H1 (cell line): ENCODE data around the gene NKD2. TPM values are rescaled to one million over a fixed set of nuclear protein-coding genes. Genes with fewer than 3 reads are reported as not detected.

Experiments used
- CTCF ChIA-PET: fragments of 300-600 bp; sonication (Branson Sonifier 250); formaldehyde crosslinking; loops from one replicate; lab custom pipeline; 2021; ENCODE audit not compliant: partially characterized antibody; lab: Charles Lee
- POLR2A ChIA-PET: fragments of 300-600 bp; sonication (Branson Sonifier 250); formaldehyde crosslinking; loops from one replicate; lab custom pipeline; 2021; ENCODE audit warnings: inconsistent platforms; ENCODE audit not compliant: partially characterized antibody; lab: Charles Lee
- DNase-seq, 2 experiments: peaks; one replicate each; pipeline versions ENCODE4 v3.0.0 to v3.0.0-alpha.2; 2010 to 2022; ENCODE audit warnings: low spot score in 2 of 2, low read depth in 1 of 2, mixed read lengths in 1 of 2
- FAIRE-seq: peaks from 2 replicates; lab custom pipeline; 2011; peaks lifted over from hg19 to GRCh38; lab: Jason Lieb, UNC
- H2AFZ ChIP-seq: 2 replicates; pipeline ENCODE4 v1.8.1; 2012; ENCODE audit warnings: low read length, inconsistent platforms
- H2AK5ac ChIP-seq: 2 replicates; pipeline ENCODE4 v1.6.1; 2013; ENCODE audit warnings: low read depth, low read length
- H2BK120ac ChIP-seq: replicated peaks from 2 replicates; pipeline ENCODE3; 2013; ENCODE audit warnings: low read depth, low read length, inconsistent platforms
- H2BK12ac ChIP-seq: 2 replicates; pipeline ENCODE4 v1.6.1; 2013; ENCODE audit warnings: low read depth, low read length
- H2BK15ac ChIP-seq: 2 replicates; pipeline ENCODE4 v1.6.1; 2013; ENCODE audit warnings: low read length
- H2BK20ac ChIP-seq: 2 replicates; pipeline ENCODE4 v1.6.1; 2013; ENCODE audit warnings: low read length
- H2BK5ac ChIP-seq: 2 replicates; pipeline ENCODE4 v1.6.1; 2013; ENCODE audit warnings: low read depth, low read length
- H3K14ac ChIP-seq: 2 replicates; pipeline ENCODE4 v1.6.1; 2013; ENCODE audit warnings: inconsistent platforms; ENCODE audit not compliant: insufficient read length
- H3K18ac ChIP-seq: 2 replicates; pipeline ENCODE4 v1.6.1; 2013; ENCODE audit warnings: low read length; ENCODE audit errors: extremely low read depth
- H3K23ac ChIP-seq: 2 replicates; pipeline ENCODE4 v1.6.1; 2013; ENCODE audit warnings: inconsistent platforms; ENCODE audit not compliant: insufficient read length
- H3K23me2 ChIP-seq: 2 replicates; pipeline ENCODE4 v1.6.1; 2013; ENCODE audit warnings: low read depth, low read length
- H3K27ac ChIP-seq: 2 replicates; pipeline ENCODE4 v1.6.1; 2011; ENCODE audit warnings: low read depth, low read length, inconsistent platforms
- H3K27me3 ChIP-seq, 4 experiments: replicated peaks in 1 of 4; 1 replicate in 1 of 4; 2 replicates in 3 of 4; pipeline versions ENCODE4 v1.6.1 to v1.8.1; 2011 to 2013; ENCODE audit warnings: low read length in 3 of 4, mild to moderate bottlenecking in 3 of 4, inconsistent platforms in 2 of 4, mixed read lengths in 2 of 4, moderate library complexity in 1 of 4; ENCODE audit not compliant: control insufficient read depth in 3 of 4, insufficient read depth in 3 of 4; ENCODE audit errors: extremely low read depth in 1 of 4
- H3K36me3 ChIP-seq, 4 experiments: 2 replicates each; pipeline versions ENCODE4 v1.6.1 to v1.8.1; 2011 to 2013; ENCODE audit warnings: mild to moderate bottlenecking in 4 of 4, low read length in 3 of 4, moderate library complexity in 2 of 4, control low read depth in 1 of 4, inconsistent platforms in 1 of 4; ENCODE audit not compliant: insufficient read depth in 4 of 4, control insufficient read depth in 2 of 4
- H3K4ac ChIP-seq: replicated peaks from 2 replicates; pipeline ENCODE3; 2013; ENCODE audit warnings: low read length, low read depth, mixed read lengths, inconsistent platforms; ENCODE audit not compliant: insufficient read length
- H3K4me1 ChIP-seq, 4 experiments: replicated peaks in 1 of 4; 1 replicate in 1 of 4; 2 replicates in 3 of 4; pipeline versions ENCODE4 v1.6.1 to v1.8.1; 2011 to 2013; ENCODE audit warnings: low read length in 3 of 4, inconsistent platforms in 2 of 4, mixed read lengths in 1 of 4; ENCODE audit not compliant: insufficient read depth in 4 of 4, control insufficient read depth in 3 of 4
- H3K4me2 ChIP-seq, 2 experiments: 2 replicates each; pipeline versions ENCODE4 v1.6.1 to v1.8.1; 2011 to 2013; ENCODE audit warnings: low read depth in 2 of 2, low read length in 2 of 2, control low read depth in 1 of 2, inconsistent platforms in 1 of 2, mild to moderate bottlenecking in 1 of 2; ENCODE audit not compliant: insufficient read depth in 1 of 2
- H3K4me3 ChIP-seq, 4 experiments: fragments of 200-600, 300-600 bp in 1 of 4; sonication (generic), shearing (Covaris generic), sonication (Bioruptor Twin) in 1 of 4; 2 replicates each; pipeline versions ENCODE4 v1.5.1 to v1.8.1; 2011 to 2016; ENCODE audit warnings: low read length in 4 of 4, low read depth in 3 of 4, control low read depth in 2 of 4, inconsistent platforms in 2 of 4, mild to moderate bottlenecking in 2 of 4, mixed read lengths in 1 of 4, moderate library complexity in 1 of 4; ENCODE audit not compliant: insufficient read depth in 2 of 4; ENCODE audit errors: extremely low read depth in 1 of 4
- H3K56ac ChIP-seq: replicated peaks from 2 replicates; pipeline ENCODE3; 2013; ENCODE audit warnings: low read depth, mild to moderate bottlenecking, mixed read lengths, low read length, inconsistent platforms; ENCODE audit not compliant: insufficient read length
- H3K79me1 ChIP-seq: 2 replicates; pipeline ENCODE4 v1.6.1; 2013; ENCODE audit warnings: low read depth, low read length, control low read depth
- H3K79me2 ChIP-seq, 2 experiments: 2 replicates each; pipeline versions ENCODE4 v1.6.1 to v1.8.1; 2012 to 2013; ENCODE audit warnings: low read length in 2 of 2, mild to moderate bottlenecking in 2 of 2, inconsistent platforms in 1 of 2; ENCODE audit not compliant: insufficient read depth in 2 of 2, control insufficient read depth in 1 of 2
- H3K9ac ChIP-seq, 4 experiments: replicated peaks in 1 of 4; 1 replicate in 1 of 4; 2 replicates in 3 of 4; pipeline versions ENCODE4 v1.6.1 to v1.8.1; 2011 to 2013; ENCODE audit warnings: low read depth in 3 of 4, low read length in 3 of 4, control low read depth in 2 of 4, mild to moderate bottlenecking in 2 of 4, moderate library complexity in 2 of 4, inconsistent platforms in 1 of 4; ENCODE audit errors: extremely low read depth in 1 of 4
- H3K9me3 ChIP-seq, 2 experiments: 2 replicates each; pipeline versions ENCODE4 v1.6.1 to v1.8.1; 2012 to 2013; ENCODE audit warnings: mild to moderate bottlenecking in 2 of 2, moderate library complexity in 2 of 2, control low read depth in 1 of 2, inconsistent platforms in 1 of 2, low read depth in 1 of 2, low read length in 1 of 2, mixed read lengths in 1 of 2; ENCODE audit not compliant: insufficient read depth in 2 of 2
- H4K20me1 ChIP-seq, 2 experiments: replicated peaks in 1 of 2; 2 replicates each; pipeline versions ENCODE3 to v1.8.1; 2011 to 2013; ENCODE audit warnings: inconsistent platforms in 2 of 2, low read length in 2 of 2, mild to moderate bottlenecking in 1 of 2; ENCODE audit not compliant: insufficient read depth in 2 of 2, control insufficient read depth in 1 of 2
- H4K5ac ChIP-seq: 2 replicates; pipeline ENCODE4 v1.6.1; 2013; ENCODE audit warnings: low read length, low read depth, mixed read lengths, inconsistent platforms; ENCODE audit not compliant: insufficient read length
- H4K8ac ChIP-seq: 2 replicates; pipeline ENCODE4 v1.8.0; 2013; ENCODE audit warnings: mild to moderate bottlenecking, moderate library complexity, low read length, inconsistent platforms; ENCODE audit not compliant: insufficient read depth; ENCODE audit errors: extremely low read depth
- H4K91ac ChIP-seq: replicated peaks from 2 replicates; pipeline ENCODE3; 2013; ENCODE audit warnings: low read length, mixed read lengths, inconsistent platforms; ENCODE audit not compliant: insufficient read length
- BACH1 ChIP-seq: IDR thresholded peaks from 2 replicates; pipeline ENCODE4 v1.6.1; 2012; ENCODE audit warnings: low read length, improper control_type of control experiment
- BRCA1 ChIP-seq: IDR thresholded peaks from 2 replicates; pipeline ENCODE4 v1.6.1; 2012; ENCODE audit warnings: low read depth, low read length, improper control_type of control experiment
- EGR1 ChIP-seq: IDR thresholded peaks from 2 replicates; pipeline ENCODE4 v1.6.1; 2011; ENCODE audit warnings: low read depth, low read length, borderline replicate concordance
- KDM4A ChIP-seq: IDR thresholded peaks from one replicate; pipeline ENCODE4 v1.7.1; 2012; ENCODE audit warnings: low read depth, mild to moderate bottlenecking, moderate library complexity, low read length, inconsistent platforms; ENCODE audit not compliant: severe bottlenecking
- POLR2A ChIP-seq, 2 experiments: IDR thresholded peaks; 1 replicate in 1 of 2; 2 replicates in 1 of 2; pipeline ENCODE4 v1.6.1; 2011; ENCODE audit warnings: low read depth in 2 of 2, low read length in 2 of 2, mild to moderate bottlenecking in 2 of 2; ENCODE audit errors: control extremely low read depth in 1 of 2
- POU5F1 ChIP-seq: IDR thresholded peaks from 2 replicates; pipeline ENCODE4 v1.6.1; 2011; ENCODE audit warnings: low read depth, mild to moderate bottlenecking, low read length, moderate library complexity
- RFX5 ChIP-seq: IDR thresholded peaks from 2 replicates; pipeline ENCODE4 v1.6.1; 2011; ENCODE audit warnings: low read depth, low read length, improper control_type of control experiment, borderline replicate concordance
- WGBS, 2 experiments: shearing (Covaris generic) in 1 of 2; methylation state at CpG; one replicate each; pipeline versions ENCODE4 v1.1.6 to v1.1.7; 2013 to 2015; ENCODE audit warnings: low lambda C conversion rate in 2 of 2, mixed read lengths in 2 of 2, inconsistent platforms in 1 of 2, low coverage in 1 of 2, missing lambda C conversion rate in 1 of 2; ENCODE audit not compliant: insufficient replicate concordance in 2 of 2, insufficient coverage in 1 of 2, insufficient read length in 1 of 2; ENCODE audit errors: extremely low coverage in 1 of 2, missing lambda C conversion rate in 1 of 2; 5-methylcytosine and 5-hydroxymethylcytosine counted together
- polyA plus RNA-seq, 7 experiments: library from polyadenylated mRNA; depleted of rRNA in 3 of 7; stranded (reverse) in 5 of 7; unstranded in 2 of 7; fragments of >200 nt in 5 of 7; fragments of 200-250 nt in 2 of 7; gene quantifications; 1 replicate in 5 of 7; 2 replicates in 1 of 7; 4 replicates in 1 of 7; pipeline versions ENCODE4 v1.2.1 to v1.2.3, GENCODE V29; 2011 to 2013; ENCODE audit warnings: missing spikeins in 2 of 7, mixed read lengths in 2 of 7
- total RNA-seq: library from RNA; stranded (reverse); fragmentation: NEBNext Ultra II Directional; extraction: Animal tissue kit (Norgen Biotek cat#: 25700); gene quantifications from 2 replicates; pipeline ENCODE4 v1.2.1, GENCODE V29; 2021

The NKD2 gene
- total and polyA plus RNA-seq, 2 of the 8 experiments (the other 6 are each of a cell fraction or from before 2014, with no cell fraction given), result 5.5 to 7.9 TPM

DNA sequence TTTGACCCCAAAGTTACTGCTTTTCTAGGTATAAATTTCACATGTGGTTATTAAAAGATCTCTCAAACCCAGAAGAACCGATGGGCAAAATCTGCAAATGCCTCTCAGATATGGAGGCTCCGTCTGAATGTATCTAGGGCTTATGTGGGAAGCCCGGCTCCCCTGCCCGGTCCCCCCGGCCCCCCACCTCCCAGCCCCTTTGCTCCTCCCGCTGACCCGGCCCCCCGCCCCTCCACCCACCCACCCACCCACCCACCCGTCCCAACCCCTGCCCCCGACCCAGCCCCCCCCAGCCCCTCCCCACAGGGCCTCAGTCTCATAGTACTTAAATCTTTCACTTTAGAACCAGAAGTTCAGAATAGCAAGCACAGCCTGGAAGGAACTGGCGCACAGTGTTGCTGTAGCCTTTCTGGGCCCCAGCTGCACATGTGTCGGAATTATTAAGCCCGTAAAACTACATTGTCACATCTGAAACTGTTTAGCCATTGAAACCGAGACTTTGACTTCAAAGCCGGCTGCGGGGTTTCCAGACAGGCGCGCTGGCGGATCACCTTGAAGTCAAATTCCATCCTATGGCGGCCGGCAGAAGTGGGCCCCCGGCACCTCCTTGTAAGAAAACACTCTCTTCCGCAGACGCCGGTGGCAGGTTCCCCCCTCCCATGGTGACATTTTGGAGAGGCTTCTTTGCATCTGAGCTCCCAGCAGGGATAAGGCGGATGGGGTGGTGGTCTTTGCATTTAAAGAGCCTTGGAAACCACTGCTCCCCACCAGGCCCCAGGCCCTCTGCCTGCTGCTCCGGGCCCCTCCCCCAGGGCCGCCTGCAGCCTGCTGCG lies 12.8 kb downstream of the NKD2 start:
- Histone ChIP-seq H2BK120ac (no peak overlapping the region), H3K56ac (no peak overlapping the region), H3K14ac (no peak overlapping the region), H3K4me3 (no peak overlapping the region), H4K5ac (no peak overlapping the region), H3K27me3 (no peaks in the 10 kb centered on the region), H3K4me1 (peaks cover 0 to 12% (median 5%) of the 10 kb centered on the region in 4 experiments; a peak in 4 of 7 replicates), H4K91ac (no peak overlapping the region), H3K4me2 (0 out of 4 replicates have a peak overlapping the region, but pooled peaks of 1 of the 2 experiments have one; percentile 22), H3K18ac (no peak overlapping the region), H3K27ac (no peak overlapping the region), H4K8ac (no peak overlapping the region), H3K36me3 (no peaks in the 10 kb centered on the region), H3K23me2 (no peaks in the 10 kb centered on the region), H2BK12ac (no peak overlapping the region), H3K79me1 (no peaks in the 10 kb centered on the region), H2BK20ac (no peak overlapping the region), H2BK5ac (no peak overlapping the region), H2AK5ac (no peak overlapping the region), H3K9me3 (no peaks in the 10 kb centered on the region), H3K9ac (no peak overlapping the region), H2BK15ac (no peak overlapping the region), H3K4ac (no peak overlapping the region), H4K20me1 (peaks cover 0 to 2% of the 10 kb centered on the region in 2 experiments), H3K79me2 (no peaks in the 10 kb centered on the region), H2AFZ (no peak overlapping the region), H3K23ac (no peak overlapping the region)
- 48% methylated on average over 22 of the region's 29 CpGs; no CpG with 5 or more reads in 1 of the 2 experiments for WGBS, 2 experiments
- ChIA-PET CTCF (interaction anchor here (2.0 to 3.3 kb wide), 2 partner anchors 12 to 26 kb away, joined by 6 to 38 read pairs; partner anchors contain the start of gene NKD2), POLR2A (interaction anchor here (1.5 kb wide), 1 partner anchor 13 kb away, joined by 3 read pairs; the partner anchor contains the start of gene NKD2)
- DNase-seq (no peak), FAIRE-seq (no peak)
- TF ChIP-seq EGR1 (no peak), POU5F1 (no peak), POLR2A (IDR thresholded peaks at IDR 0.05; ENCODE audit: control extremely low read depth in 1 of 2, low read depth in 2 of 2, low read length in 2 of 2) (no peak), KDM4A (no peak), BRCA1 (no peak), BACH1 (no peak), RFX5 (no peak)
